Glutamatergic neuron (in vitro differentiated cells): ENCODE results near the gene RBM18. TPM values are rescaled to one million over a fixed set of nuclear protein-coding genes. Genes with fewer than 3 reads are reported as not detected.

ENCODE experiments used
- DNase-seq: peaks from one replicate; pipeline ENCODE4 v3.0.0; 2022
- H3K27ac Mint-ChIP-seq: one replicate; pipeline ENCODE4 v1.8.0; 2020; ENCODE audit warnings: mild to moderate bottlenecking, mixed read lengths, inconsistent platforms; ENCODE audit not compliant: unreplicated experiment
- H3K27me3 Mint-ChIP-seq: one replicate; pipeline ENCODE4 v1.8.0; 2020; ENCODE audit warnings: mild to moderate bottlenecking, moderate library complexity, mixed read lengths, inconsistent platforms; ENCODE audit not compliant: unreplicated experiment
- H3K36me3 Mint-ChIP-seq: one replicate; pipeline ENCODE4 v1.8.0; 2020; ENCODE audit warnings: mild to moderate bottlenecking, mixed read lengths, inconsistent platforms; ENCODE audit not compliant: unreplicated experiment
- H3K4me1 Mint-ChIP-seq: one replicate; pipeline ENCODE4 v1.8.0; 2020; ENCODE audit warnings: mild to moderate bottlenecking, low read depth, mixed read lengths, inconsistent platforms; ENCODE audit not compliant: unreplicated experiment
- H3K4me3 Mint-ChIP-seq: one replicate; pipeline ENCODE4 v1.8.0; 2020; ENCODE audit warnings: mild to moderate bottlenecking, mixed read lengths, inconsistent platforms; ENCODE audit not compliant: unreplicated experiment
- H3K9me3 Mint-ChIP-seq: one replicate; pipeline ENCODE4 v1.8.0; 2020; ENCODE audit warnings: mild to moderate bottlenecking, moderate library complexity, mixed read lengths, inconsistent platforms; ENCODE audit not compliant: unreplicated experiment
- long read RNA-seq: library from polyadenylated mRNA; unstranded; transcript quantifications from one replicate; pipeline ENCODE4 v2.0.0, GENCODE V29; 2020; ENCODE audit not compliant: unreplicated experiment
- total RNA-seq: library from RNA; stranded (reverse); fragmentation: NEBNext Ultra II Directional; extraction: Animal tissue kit (Norgen Biotek cat#: 25700); gene quantifications from one replicate; pipeline ENCODE4 v1.2.1, GENCODE V29; 2021; ENCODE audit not compliant: unreplicated experiment
- TF ChIP-seq, protein P1 (sequence below): fragments of 200-600 bp; sonication (generic); IDR thresholded peaks from one replicate; pipeline ENCODE4 v1.5.0; 2021; ENCODE audit not compliant: partially characterized antibody, unreplicated experiment

RBM18 gene
- 27.3 TPM for total RNA-seq
- long read RNA-seq, full-length matches to known transcripts, result 20 of 22 reads
- long read RNA-seq, partial matches to known transcripts, result 0 of 22 reads
- long read RNA-seq, other reads (novel, unspliced or antisense), result 2 of 22 reads

DNA sequence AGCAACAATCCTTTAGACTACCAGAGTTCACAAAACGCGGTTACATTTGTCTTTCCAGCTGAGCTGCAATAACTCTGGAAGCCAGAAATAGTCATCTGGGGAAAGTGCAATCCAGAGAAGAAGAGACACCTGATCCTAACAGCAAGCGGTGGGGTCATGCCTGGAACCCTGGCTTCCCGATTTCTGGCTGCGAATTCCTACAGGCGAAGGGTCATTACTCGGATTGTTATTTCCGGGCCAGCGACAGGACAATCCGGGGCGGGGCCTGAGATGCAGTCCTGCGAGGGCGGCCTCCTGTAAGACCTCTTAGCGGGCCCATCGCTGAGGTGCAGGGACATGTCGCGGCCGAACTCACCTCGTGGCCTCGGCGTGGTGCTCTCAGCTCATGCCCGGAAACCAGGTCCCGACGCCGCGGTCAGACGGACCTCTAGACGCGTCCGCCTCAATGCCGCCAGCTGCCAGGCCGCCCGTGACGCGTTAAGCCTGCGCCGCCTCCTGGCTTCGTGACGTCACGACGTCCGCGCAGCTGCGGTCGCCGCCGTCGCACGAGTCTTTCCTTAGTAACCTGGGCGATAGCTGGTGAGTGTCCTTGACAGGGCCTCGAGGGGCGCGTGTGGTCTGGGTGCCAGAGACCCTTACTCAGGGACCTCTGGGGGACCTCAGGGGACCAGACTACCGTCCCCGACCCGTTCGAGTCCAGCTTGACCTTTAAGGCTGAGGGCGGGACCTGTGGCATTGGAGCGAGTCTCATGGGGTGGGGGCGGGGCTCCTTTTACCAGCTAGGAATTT, at the start of gene RBM18, which contains the start of gene MRRF:
Gene RBM18, minus strand, starts transcription at position 481 of the 789 bp plus-strand sequence. CDS start 3,348 bp downstream, outside the sequence.
Gene MRRF, plus strand, starts transcription at position 523 of the 789 bp plus-strand sequence. CDS start 6,010 bp downstream, outside the sequence.
- H3K4me3 Mint-ChIP-seq, result peak within 1 kb of the TSS; percentile 96
- no peaks in the 10 kb centered on the region for H3K36me3 Mint-ChIP-seq
- H3K27ac Mint-ChIP-seq, result peak within 1 kb of the TSS; percentile 87
- H3K4me1 Mint-ChIP-seq, result peaks cover 9% of the 10 kb centered on the region
- DNase-seq, result peak; percentile 93
- TF ChIP-seq, protein P1, sequence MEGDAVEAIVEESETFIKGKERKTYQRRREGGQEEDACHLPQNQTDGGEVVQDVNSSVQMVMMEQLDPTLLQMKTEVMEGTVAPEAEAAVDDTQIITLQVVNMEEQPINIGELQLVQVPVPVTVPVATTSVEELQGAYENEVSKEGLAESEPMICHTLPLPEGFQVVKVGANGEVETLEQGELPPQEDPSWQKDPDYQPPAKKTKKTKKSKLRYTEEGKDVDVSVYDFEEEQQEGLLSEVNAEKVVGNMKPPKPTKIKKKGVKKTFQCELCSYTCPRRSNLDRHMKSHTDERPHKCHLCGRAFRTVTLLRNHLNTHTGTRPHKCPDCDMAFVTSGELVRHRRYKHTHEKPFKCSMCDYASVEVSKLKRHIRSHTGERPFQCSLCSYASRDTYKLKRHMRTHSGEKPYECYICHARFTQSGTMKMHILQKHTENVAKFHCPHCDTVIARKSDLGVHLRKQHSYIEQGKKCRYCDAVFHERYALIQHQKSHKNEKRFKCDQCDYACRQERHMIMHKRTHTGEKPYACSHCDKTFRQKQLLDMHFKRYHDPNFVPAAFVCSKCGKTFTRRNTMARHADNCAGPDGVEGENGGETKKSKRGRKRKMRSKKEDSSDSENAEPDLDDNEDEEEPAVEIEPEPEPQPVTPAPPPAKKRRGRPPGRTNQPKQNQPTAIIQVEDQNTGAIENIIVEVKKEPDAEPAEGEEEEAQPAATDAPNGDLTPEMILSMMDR, result no peak
- H3K9me3 Mint-ChIP-seq, result peaks cover 6% of the 10 kb centered on the region
- H3K27me3 Mint-ChIP-seq, result peaks cover 4% of the 10 kb centered on the region

- Mint-ChIP-seq H3K36me3 (no peaks in the 10 kb centered on the region), H3K27ac (no peak overlapping the region), H3K4me3 (no peak overlapping the region), H3K27me3 (no peaks in the 10 kb centered on the region), H3K4me1 (peaks cover 7% of the 10 kb centered on the region), H3K9me3 (no peaks in the 10 kb centered on the region)
- DNase-seq, result no peak
- TF ChIP-seq, protein P1, result no peak
Measured at GRCh38 chr9:122314165-122314564, 49.5 kb upstream of the RBM18 start.

DNA sequence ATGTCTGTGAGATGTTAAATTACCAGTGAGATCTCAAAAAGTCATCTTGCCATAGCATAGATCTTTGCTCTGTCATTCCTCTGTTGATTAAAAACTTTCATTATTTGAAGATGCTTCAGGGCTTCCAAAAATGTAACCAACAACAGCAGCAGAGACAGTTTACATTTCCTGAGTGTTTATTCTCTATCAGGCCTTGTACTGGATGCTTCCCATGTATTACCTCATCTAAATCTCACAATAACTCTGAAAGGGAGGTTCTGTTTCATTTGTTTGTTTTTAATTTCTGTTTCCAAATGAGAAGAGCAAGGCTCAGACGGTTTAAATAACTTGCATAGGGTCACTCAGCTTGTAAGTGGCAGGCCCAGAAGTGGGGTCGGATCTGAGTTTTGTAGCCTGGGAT, 45.2 kb upstream of the RBM18 start:
- Mint-ChIP-seq H3K4me3 (no peak overlapping the region), H3K27ac (no peak overlapping the region), H3K27me3 (no peaks in the 10 kb centered on the region), H3K4me1 (no peaks in the 10 kb centered on the region), H3K36me3 (no peaks in the 10 kb centered on the region), H3K9me3 (no peaks in the 10 kb centered on the region)
- DNase-seq, result no peak
- TF ChIP-seq, protein P1, result no peak

DNA sequence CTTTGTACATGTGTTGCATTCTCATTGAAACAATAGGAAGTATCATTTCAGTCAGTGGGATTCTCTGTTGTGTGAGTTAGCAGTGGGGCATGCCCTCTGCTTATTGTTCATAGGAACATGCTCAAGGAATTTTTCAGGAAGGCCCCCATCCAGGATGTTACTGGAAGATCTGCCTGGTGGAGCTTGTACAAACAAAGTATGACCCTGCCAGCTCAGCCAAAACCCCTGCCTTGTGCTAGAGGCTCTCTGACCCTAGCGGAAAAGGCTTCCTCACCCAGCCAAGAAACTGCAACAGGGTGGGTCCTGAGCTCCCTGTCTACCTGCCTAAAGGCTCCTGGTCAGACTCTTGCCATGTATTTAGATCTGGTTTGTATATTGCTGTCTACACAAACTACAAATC, 43.3 kb upstream of the RBM18 start:
- no peaks in the 10 kb centered on the region for H3K36me3 Mint-ChIP-seq
- no peak for DNase-seq
- TF ChIP-seq, protein P1, result no peak
- H3K9me3 Mint-ChIP-seq, result no peaks in the 10 kb centered on the region
- no peak overlapping the region for H3K4me3 Mint-ChIP-seq
- H3K27ac Mint-ChIP-seq, result no peak overlapping the region
- no peaks in the 10 kb centered on the region for H3K4me1 Mint-ChIP-seq
- H3K27me3 Mint-ChIP-seq, result no peaks in the 10 kb centered on the region

DNA sequence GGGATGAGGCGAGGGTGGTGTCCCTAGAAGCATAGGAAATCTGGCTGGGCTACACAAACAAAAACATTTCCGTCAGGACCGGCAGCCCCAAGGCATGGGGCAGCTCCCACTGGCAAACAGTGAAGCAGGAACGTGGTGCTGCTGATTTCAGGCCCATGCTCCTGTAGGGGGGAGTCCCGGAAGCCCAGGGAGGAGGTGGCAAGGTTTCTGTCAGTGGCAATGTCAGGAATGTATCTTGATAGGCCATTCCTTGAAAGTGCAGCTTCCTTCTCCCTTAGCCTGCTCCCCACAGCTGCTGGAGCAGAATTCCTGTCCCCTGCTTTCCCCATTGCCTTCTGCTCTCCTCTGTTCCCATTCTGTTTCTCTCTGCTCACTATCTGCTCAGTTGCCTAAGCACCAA, 42.4 kb upstream of the RBM18 start:
- H3K9me3 Mint-ChIP-seq, result no peaks in the 10 kb centered on the region
- H3K4me1 Mint-ChIP-seq, result no peaks in the 10 kb centered on the region
- TF ChIP-seq, protein P1, result no peak
- DNase-seq, result no peak
- no peak overlapping the region for H3K4me3 Mint-ChIP-seq
- H3K27ac Mint-ChIP-seq, result no peak overlapping the region
- no peaks in the 10 kb centered on the region for H3K27me3 Mint-ChIP-seq
- H3K36me3 Mint-ChIP-seq, result no peaks in the 10 kb centered on the region
